ENCODE data around the gene GJD4.

GRCh38 chr10:35576730-35577129, 28.4 kb upstream of the GJD4 start:
- TF ChIP-seq, protein P1, sequence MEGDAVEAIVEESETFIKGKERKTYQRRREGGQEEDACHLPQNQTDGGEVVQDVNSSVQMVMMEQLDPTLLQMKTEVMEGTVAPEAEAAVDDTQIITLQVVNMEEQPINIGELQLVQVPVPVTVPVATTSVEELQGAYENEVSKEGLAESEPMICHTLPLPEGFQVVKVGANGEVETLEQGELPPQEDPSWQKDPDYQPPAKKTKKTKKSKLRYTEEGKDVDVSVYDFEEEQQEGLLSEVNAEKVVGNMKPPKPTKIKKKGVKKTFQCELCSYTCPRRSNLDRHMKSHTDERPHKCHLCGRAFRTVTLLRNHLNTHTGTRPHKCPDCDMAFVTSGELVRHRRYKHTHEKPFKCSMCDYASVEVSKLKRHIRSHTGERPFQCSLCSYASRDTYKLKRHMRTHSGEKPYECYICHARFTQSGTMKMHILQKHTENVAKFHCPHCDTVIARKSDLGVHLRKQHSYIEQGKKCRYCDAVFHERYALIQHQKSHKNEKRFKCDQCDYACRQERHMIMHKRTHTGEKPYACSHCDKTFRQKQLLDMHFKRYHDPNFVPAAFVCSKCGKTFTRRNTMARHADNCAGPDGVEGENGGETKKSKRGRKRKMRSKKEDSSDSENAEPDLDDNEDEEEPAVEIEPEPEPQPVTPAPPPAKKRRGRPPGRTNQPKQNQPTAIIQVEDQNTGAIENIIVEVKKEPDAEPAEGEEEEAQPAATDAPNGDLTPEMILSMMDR (IDR thresholded peaks at IDR 0.05) = no peak
- no peak for TF ChIP-seq POLR2A (IDR thresholded peaks at IDR 0.05)

All from prostate gland (tissue), 2 donors.